Heart left ventricle (tissue), 13 donors: ENCODE measurements around the gene JAKMIP1.

Experiments
- CTCF ChIP-seq, 12 donors: fragments of 200-600 bp; sonication (generic) in 4 of 12; IDR thresholded peaks; one replicate each; pipeline versions ENCODE4 v1.5.0 to v1.8.0; 2018 to 2022; ENCODE audit warnings: antibody characterized with exemption in 12 of 12, mild to moderate bottlenecking in 5 of 12
- POLR2A ChIP-seq, 2 donors: fragments of 450-650 bp; IDR thresholded peaks; one replicate each; pipeline ENCODE4 v1.6.1; 2017; ENCODE audit warnings: antibody characterized with exemption in 2 of 2, mild to moderate bottlenecking in 2 of 2, moderate library complexity in 2 of 2
- donor health status: ischemic (EF 13 %, LVEDD 7.1; RV severe dilation, severe dysfunction).
- donor health status: DM: no; HTN: yes; CAD: no.
- donor health status: DM: no; HTN: no; CAD: no.
- donor health status: ischemic (EF 25% LVEDD 6.9; RV normal size, moderate dysfunction).
- donor health status: ischemic (EF 25% LVEDD 5.7; RV mildly dilated, moderate dysfunction).
- donor health status: ischemic (EF 35%, LVEDD 5.7; RV mildly dilated, moderate dysfunction).
- donor health status: nonischemic (EF 11% LVEDD 7.7; RV severe dilation, severe dysfunction).
- donor health status: DM: yes; HTN: yes; CAD: no.
- donor health status: PGD.
- donor health status: ischemic (EF 29% LVEDD 5.4; RV normal size, mild dysfunction).
- donor health status: nonischemic (EF 23%, LVEDD 6.1; RV moderate dilation, normal function).

- TF ChIP-seq CTCF (IDR thresholded peaks at IDR 0.05): no peak
- TF ChIP-seq POLR2A (IDR thresholded peaks at IDR 0.05): no peak
Observed at GRCh38 chr4:6194458-6195195, 5.7 kb downstream of the JAKMIP1 start.
